ENCODE data around the gene NOS1AP.

NOS1AP gene

DNA sequence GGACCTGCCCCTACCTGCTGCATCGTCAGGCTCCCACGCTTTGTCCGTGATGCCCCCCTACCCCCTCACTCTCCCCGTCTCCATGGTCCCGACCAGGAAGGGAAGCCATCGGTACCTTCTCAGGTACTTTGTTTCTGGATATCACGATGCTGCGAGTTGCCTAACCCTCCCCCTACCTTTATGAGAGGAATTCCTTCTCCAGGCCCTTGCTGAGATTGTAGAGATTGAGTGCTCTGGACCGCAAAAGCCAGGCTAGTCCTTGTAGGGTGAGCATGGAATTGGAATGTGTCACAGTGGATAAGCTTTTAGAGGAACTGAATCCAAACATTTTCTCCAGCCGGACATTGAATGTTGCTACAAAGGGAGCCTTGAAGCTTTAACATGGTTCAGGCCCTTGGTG is 298.3 kb downstream of the NOS1AP start:
- no peak for DNase-seq (ENCODE audit: low spot score)

DNA sequence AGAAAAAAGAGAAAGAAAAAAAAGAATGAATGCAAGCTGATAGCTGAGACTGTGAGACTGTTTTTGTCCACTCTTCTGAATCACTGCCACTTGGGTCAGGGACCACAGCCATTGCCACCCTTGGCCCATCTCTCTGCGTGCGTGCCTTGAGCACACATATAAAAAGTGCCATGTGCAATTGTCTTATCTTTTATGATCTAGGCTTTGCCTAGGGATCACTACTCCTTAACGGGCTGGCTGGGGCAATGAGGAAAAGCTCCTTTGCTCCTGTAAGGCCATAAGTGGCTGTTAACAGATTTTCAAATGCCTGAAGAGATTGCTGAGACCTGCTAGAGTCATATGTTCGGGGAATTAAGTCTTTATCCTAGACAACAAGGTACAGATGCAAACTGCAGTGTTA is 299.0 kb downstream of the NOS1AP start:
- DNase-seq (ENCODE audit: low spot score): peak; percentile 40

DNA sequence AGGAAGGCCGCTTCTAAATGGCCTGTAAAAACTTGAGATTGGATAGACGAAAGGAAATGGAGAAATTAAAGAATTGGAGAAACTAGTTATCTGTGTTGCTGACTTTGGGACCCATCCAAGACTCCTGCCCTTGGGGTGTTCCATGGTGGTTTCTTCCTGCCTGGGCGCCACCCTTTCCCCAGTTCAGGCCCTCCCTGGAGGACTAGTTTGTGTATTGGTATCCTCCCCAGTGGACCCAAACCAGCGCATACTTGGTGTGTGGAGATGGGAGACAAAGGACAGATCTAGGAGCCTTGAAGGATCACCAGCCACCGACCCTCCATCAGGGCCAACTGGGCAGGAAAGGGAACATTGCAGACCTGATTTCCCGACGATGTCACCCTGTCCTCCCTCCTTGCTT is 300.1 kb downstream of the NOS1AP start:
- no peak for DNase-seq (ENCODE audit: low spot score)

DNA sequence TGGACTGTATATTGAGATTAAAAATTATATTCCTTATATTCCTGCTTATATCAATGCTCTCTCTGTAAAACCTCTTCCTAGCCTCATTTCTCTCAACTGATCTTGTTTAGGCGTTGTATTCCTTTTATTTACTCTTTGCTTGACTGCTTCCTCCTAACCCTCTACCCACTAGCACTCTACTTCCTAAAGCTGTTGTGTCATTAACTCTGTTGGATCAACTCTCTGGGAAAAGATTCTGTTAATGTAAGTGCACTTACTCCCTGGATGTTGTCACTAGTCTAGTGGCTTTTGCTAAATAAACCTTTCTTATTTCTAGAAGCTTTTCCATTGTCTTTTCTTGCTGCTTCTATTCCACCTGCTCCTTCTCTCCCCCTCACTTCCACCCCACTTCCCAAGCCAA is 300.7 kb downstream of the NOS1AP start:
- DNase-seq (ENCODE audit: low spot score): no peak

DNA sequence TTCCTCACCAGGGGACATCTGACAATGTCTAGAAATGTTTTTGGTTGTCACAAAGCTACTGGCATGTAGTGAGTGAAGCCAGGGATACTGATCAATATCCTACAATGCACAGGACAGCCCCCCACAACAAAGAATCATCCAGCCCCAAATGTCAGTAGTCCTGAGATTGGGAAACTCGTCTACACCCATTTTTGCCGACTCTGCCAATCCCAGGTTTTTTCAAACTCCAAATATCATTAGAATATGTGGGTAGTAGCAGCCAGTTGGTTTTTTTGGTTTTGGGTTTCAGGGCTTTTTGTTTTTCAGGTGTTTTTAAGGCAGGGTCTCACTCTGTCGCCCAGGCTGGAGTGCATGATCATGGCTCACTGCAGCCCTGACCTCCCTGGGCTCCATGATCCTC is 301.2 kb downstream of the NOS1AP start:
- no peak for DNase-seq (ENCODE audit: low spot score)

DNA sequence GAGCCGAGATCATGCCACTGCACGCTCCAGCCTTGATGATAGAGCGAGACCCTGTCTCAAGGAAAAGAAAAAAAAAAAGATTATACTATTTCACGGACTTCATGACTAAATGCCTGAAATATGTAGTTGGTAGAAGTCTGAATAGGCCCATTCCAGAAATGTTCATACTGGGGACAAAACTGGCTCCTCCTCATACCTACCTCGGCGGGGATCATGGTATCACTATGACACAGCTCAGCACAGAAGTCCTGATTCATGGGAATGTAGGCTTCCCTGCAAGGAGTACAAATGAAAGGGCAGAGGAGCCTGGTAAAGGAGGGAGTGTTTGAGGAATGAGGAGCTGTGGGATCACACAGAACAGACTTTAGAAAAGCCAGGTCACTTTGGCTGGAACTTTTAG is 302.1 kb downstream of the NOS1AP start:
- no peak for DNase-seq (ENCODE audit: low spot score)

DNA sequence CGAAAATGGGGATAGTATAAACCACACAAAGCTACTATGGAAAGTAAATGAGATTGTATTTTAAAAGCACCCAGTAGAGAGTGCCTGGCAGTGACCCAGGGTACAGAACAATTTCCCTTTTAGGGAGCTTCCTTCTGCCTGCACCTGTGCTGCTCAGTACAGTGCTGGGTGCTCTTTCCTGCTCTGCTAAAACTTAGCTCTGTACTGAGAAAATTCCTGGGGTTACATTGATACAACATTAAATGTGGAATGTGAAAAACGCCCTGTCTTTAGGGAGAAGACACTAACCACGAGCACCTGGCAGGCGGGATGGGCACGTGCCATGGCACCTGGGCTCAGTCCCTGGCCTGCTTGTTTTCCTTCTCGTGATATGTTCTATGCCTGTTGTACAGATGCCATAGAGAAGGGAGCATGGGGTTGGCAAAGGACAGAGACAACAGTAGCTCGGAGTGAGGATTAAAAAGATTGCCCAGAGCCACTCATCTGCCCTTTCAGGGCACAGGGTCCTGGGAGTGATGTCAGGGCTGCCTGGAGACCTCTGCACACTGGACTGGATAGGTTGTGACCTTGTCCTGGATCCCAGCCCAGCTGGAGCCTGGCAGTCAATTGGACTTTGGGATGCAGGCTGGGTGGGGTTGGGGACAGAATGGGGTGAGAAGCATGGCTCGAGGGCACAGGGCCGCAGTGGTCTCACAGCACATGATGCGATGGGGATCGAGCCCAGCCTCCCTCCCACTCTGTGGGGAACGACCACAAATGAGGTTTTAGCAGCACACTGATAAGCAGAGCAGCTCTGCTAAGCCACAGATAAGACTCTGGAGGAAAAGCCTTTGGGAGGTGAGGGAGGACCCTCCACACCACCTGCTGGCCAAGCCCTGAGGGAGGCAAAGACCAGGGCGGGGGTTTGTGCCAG is 302.9 kb downstream of the NOS1AP start:
- peak; percentile 43 for DNase-seq (ENCODE audit: low spot score)

DNA sequence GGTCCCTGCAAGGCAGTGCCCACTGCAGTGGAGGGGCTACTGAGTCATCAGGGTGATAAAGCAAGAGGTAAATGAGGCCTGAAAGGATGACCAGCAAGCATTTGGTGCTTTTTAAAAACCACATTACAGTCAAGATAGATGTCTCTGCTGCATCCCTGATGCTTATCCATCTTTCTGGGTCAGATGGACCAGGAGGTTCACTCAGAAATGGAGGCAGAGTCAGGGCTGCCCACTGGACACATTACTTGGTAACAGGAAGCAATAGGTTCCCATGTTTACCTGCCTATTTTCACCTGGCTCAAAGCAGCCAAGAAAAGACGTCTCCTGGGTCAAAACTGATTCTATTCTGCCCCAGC is 303.6 kb downstream of the NOS1AP start:
- DNase-seq (ENCODE audit: low spot score): no peak

DNA sequence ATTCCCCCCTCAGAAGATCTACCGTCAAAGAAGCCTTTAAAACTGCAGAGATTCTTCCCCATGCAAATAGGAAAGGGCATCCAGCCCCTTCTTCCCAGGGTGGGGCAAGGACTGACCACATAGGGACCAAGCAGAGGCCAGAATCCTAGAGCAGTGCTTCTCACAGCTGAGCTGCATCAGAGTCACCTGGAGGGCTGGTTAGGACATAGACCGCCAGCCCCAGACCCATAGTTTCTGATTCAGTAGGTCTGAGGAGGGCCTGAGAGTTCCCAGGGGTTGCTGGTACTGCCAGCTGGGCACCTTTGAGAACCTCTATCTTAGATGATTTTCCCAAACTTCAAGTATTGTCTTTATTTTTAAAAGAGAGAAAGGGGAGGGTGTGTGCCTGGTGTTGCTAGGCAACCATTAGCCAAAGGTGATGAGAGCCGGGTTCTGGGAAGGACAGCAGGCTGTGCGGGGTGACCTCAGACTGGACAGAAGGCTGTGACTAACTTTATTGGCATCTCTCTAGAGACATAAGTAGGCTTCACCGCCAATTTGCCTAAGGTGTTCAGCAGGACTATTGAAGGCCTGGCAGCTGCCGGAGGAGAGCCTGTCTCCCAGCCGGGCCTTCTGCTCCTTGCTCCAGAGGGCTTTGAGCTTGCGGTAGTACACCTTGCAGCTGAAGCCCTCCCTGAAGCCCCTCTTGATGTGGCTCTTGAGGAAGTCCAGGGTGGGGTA is 304.2 kb downstream of the NOS1AP start:
- DNase-seq (ENCODE audit: low spot score): peak; percentile 54

DNA sequence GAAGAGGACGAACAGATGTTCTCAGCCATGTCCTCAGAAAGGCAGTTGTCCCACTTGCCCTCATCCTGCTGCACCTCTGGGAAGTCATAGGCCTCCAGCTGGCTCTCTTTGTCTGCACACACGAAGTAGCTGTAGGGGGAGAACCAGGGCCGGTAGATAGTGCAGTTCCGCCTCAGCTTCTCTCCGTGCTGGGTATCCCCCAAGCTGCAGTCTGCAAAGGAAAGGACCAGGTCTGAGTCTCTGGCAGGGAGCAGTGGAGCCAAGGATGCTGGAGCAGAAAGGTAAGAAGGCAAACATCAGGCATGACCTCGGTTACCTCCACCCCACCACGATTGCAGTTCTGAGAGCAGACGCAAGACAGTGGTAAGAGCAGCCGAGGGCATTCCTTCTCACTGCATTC is 304.9 kb downstream of the NOS1AP start:
- no peak for DNase-seq (ENCODE audit: low spot score)

DNA sequence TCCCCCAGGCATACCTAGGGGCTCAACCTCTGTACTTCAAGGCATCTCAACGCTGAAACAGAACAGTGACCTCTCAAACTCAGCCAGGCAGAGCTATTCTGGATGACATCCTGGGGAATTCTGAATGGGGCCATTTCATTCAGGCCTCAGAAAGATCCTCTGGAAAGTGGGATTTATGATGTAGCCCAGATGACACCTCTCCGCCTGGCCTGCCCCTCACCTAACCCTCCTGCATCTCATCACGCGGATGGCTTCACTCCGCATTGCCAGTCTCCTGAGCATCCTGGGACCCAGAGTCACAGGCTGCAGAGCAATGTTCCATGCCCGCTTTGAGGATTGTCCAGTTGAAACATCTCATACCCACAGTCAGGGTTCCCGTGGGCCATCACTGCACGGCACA is 306.0 kb downstream of the NOS1AP start:
- no peak for DNase-seq (ENCODE audit: low spot score)

DNA sequence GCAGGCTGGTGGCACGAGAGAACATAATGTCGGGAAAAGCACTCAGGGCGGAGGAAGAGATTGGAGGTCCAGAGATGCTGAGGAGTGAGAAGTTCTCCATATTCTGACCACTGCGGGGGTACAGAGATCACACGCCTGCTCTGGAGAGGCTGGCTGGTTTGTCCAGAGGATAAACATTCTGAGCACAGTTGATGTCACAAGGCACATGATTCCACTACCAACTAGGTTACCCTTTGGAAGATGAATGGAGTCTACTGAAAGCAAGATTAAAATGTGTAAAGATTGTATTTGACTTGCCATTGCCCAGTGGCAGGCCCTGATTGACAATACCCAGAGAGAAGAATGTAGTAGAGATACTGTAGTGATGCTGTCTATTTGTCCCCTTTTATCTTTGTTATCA is 307.2 kb downstream of the NOS1AP start, which contains the start of gene SPATA46:
Gene SPATA46, minus strand, starts transcription at position 164 of the 400 bp plus-strand sequence. Its CDS starts 64 bp downstream, at position 100.
- DNase-seq (ENCODE audit: low spot score): no peak

DNA sequence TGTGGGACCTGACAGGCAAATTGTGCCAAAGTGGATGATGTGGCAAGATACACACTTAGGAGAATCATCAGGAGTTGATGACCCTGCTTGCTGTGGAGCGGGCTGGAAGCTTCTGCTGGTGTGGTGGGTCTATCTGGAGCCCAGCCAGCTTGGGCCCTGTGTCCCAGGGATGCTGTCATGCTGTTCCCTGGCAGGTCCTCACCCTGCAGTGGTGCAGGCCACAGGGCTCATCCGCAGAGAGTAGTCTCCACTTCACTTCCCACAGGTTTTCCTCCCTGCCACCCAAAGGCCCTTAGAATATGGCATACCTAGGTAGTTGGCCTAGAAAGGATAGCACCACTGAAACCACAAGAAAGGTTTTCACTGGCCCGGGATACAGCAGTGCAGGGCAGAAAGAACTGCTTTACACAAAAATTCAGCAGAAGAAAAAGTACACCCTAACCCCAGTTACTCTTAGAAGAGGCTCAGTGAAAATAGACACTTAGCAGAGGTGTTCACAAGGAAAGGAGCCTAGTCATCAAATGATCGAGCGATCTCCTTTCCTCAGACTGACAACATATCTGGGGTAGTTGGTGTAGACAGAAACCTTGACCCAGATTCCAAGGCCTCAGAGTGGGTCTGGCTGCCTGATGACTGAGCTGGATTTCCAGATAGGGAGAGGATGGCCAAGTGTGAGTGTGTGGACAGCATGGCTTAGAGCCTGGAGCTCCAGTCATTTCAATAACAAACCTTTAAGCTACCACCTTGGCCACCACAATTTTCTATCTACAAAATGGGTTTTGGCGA is 310.8 kb downstream of the NOS1AP start:
- no peak for DNase-seq (ENCODE audit: low spot score)

DNA sequence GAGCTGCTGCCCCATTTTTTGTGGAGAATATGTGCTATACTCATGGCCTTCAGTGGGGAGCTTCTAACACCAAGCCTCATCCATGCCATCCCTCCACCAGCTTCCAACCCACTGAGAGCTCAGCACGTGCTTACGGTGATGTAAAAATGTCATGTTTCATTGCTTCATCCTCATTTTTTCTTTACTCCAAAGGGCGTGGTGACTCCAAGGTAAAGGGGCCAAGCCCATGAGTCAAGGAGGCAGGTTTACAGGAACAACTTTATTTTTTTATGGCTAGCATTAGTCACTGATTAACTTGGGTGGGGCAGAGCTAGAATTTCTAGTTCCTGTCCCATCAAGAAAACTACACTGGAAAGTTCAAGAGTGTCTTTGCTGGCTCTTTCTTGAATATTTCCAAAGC is 311.9 kb downstream of the NOS1AP start, which contains the start of gene C1orf226:
Gene C1orf226, plus strand, starts transcription at position 346 of the 400 bp plus-strand sequence. CDS start 174 bp downstream, outside the sequence.
- peak; percentile 94 for DNase-seq (ENCODE audit: low spot score)

DNA sequence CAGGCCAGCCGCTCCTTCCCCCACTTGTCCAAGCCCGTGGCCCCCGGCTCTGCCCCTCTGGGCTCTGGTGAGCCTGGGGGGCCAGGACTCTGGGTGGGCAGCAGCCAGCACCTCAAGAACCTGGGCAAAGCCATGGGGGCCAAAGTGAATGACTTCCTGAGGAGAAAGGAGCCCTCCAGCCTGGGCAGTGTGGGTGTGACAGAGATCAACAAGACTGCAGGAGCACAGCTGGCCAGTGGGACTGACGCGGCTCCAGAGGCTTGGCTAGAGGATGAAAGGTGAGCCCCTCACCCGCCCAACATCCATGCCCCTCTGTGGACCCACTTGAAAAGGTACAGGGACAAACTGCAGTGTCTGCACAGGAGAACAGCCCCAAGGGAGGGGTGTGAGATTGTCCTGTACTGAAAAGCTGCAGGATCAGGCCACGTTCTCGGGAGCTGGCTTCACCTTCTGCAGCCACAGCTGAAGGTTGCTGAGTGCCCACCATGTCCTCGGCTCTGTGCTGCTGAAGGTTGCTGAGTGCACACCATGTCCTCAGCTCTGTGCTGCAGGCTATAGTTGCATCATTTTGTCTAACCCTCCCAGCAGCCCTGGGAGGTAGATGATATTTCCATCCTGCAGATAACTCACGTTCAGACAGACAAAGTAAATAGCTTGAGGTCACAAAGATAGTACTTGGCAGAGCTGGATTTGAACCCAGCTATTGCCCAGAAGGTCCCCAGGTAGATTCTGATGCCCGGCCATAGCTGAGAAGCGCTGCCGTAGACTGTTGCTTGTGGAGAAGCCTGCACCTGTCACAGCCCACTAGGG is 312.7 kb downstream of the NOS1AP start:
- DNase-seq (ENCODE audit: low spot score): no peak

DNA sequence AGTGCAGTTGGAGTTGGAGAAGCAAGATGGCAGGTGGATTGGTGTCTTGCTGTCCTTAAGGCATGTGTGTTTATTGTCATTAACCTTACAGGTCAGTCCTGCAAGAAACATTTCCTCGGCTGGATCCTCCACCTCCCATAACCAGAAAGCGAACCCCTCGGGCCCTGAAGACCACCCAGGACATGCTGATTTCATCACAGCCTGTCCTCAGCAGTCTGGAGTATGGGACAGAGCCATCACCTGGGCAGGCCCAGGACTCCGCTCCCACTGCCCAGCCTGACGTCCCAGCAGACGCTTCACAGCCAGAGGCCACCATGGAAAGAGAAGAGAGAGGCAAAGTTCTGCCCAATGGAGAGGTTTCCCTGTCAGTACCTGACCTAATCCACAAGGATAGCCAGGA is 313.6 kb downstream of the NOS1AP start:
- no peak for DNase-seq (ENCODE audit: low spot score)

DNA sequence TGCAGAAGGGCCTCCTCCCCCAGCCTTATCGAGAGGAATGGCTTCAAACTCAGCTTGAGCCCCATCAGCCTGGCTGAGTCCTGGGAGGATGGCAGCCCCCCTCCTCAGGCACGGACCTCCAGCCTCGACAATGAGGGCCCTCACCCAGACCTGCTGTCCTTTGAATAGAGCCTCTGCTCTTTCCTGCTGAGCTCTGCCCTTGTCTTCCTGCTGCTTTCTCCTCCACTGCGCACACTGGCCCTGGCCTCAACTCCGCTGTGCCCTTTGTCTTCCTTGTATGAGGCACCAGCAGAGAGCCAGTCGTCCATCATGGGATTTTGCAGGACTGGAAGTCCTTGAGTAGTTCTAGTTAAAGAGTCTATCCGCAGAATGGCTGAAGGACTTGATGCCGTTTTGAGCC is 314.0 kb downstream of the NOS1AP start:
- DNase-seq (ENCODE audit: low spot score): no peak

DNA sequence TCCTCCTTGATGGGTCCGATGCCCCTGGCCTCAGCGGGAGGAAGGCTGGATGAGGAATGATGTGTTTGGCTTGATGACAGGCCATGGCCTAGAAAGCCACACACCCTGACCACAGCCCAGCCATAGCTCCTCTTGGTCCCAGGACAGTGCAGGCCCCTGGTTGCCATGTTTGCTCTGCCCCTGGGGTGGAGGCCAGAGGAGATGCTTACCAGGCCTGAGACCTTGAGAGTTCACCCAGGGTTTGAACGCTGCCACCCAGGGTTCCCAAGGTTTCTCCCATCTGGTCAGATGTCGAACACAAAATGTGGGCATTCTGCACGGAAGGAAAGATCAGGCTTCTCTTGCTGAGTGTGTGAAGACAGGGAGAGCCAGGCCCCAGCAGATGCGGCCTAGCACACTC is 314.6 kb downstream of the NOS1AP start:
- DNase-seq (ENCODE audit: low spot score): no peak

DNA sequence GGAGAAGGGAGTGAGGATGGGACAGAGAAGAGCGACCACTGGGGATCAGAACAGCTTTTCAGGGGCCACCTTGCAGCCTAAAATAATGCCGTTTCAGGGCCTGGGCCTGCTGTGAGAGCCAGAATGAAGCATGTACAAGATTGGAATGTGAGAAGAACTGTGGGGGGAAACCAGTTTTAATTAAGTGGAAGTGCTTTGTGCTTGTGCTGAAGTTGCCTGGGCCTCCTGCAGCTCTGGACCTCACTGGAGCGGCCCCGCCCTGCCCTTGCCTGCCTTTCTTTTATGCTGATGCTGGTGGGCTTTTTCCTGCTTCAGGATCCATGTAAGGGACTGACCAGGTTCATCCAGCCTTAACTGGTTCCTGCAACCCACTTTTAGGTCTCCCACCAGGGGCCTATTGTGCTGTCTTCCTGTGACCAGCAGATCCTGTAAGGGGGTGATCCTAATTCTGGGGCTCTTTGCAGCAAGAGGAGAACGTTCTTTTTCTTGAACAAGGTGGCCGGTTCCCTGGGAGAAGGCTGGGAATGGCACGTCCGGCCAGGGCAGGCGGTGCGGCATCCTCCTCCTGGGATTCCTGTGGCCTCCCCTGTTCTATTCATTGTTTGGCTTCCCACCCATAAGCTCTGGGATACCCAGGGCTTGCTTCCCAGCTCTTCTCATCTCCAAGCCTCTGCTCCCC is 315.2 kb downstream of the NOS1AP start:
- DNase-seq (ENCODE audit: low spot score): no peak

DNA sequence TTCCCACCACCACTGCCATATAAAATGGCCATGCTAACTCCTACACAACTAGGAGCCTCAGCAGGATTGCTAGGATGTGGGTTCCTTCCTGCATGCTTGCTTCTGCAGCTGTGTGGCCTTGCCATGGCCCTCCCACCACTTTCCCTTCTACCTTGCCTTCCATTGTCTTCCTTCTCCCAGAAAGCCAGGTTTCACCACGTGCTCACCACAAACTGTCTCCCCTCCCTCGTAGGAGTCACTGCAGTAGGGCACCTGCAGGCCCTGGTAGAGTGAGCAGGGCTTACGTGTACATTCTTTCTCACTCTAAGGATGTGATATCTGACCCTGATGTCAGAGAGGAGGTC is 315.8 kb downstream of the NOS1AP start:
- no peak for DNase-seq (ENCODE audit: low spot score)

DNA sequence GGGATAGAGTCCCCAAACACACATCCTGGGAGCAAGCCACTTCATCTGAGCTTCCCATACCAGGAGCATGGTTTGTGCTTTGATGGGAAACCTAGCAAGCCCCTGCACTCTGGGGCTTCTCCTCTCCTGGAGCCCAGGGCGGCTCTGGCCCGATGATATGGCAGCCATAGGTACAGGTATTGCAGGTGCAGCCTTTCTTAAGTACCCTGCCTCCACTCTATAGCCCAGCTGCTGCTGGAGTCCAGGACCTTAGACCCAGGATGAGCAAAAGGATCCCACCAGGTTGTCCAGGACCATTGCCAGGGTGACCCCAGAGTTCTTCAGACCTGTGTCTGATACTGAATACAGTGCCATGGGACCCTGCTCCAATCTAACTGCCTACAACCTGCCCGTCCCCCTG is 316.2 kb downstream of the NOS1AP start:
- DNase-seq (ENCODE audit: low spot score): no peak

All from LoVo (cell line).